Astrocyte of the hippocampus (primary cell): ENCODE data around the gene INHBC.
A peak's percentile ranks its signal among the peaks of the same experiment; 100 is the strongest.
"Not testable (repeated sequence)": the region's sequence is repeated elsewhere in the genome, so short reads cannot be mapped to it uniquely, and the experiment has no call there.

ENCODE experiments used
- DNase-seq: peaks from one replicate; pipeline ENCODE4 v3.0.0; 2011; ENCODE audit warnings: low read depth, low spot score

INHBC gene

DNA sequence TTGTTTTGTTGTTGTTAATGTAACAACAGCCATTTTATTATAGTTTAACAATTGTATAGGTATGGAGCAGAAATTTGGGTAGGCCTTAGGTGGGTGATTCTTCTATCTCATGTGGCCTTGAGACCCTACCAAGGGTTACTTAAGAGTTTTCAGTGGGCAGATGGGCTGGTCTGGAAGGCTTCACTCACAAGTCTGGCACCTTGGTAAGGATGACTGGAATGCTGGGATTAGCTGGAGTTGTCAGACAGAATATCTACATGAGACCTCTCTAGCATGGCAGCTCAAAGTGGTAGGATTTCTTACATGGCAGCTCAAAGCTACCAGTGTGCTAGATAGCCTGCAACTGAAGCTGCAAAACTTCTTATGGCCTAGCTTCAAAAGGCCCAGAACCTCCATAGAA is 51.1 kb downstream of the INHBC start:
- DNase-seq, result no peak

DNA sequence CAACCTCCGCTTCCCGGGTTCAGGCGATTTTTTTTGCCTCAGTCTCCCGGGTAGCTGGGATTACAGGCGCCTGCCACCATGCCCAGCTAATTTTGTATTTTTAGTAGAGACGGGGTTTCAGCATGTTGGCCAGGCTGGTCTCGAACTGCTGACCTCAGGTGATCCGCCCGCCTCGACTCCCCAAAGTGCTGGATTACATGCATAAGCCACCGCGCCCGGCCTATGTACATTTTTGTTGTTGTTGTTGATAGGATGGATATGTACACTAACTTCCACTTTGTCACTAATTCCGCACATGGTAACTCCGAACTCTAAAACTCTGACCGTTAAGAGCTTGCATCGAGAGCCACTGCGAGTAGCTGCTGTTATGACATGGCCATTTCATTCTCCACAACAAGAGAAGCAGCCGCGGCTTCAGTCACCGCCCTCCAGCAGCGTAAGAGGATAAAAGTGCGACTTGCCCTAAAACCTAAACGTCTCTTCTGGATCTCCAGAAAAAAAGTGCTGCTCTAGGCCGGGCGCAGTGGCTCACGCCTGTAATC is 52.5 kb downstream of the INHBC start:
- DNase-seq, result no peak

DNA sequence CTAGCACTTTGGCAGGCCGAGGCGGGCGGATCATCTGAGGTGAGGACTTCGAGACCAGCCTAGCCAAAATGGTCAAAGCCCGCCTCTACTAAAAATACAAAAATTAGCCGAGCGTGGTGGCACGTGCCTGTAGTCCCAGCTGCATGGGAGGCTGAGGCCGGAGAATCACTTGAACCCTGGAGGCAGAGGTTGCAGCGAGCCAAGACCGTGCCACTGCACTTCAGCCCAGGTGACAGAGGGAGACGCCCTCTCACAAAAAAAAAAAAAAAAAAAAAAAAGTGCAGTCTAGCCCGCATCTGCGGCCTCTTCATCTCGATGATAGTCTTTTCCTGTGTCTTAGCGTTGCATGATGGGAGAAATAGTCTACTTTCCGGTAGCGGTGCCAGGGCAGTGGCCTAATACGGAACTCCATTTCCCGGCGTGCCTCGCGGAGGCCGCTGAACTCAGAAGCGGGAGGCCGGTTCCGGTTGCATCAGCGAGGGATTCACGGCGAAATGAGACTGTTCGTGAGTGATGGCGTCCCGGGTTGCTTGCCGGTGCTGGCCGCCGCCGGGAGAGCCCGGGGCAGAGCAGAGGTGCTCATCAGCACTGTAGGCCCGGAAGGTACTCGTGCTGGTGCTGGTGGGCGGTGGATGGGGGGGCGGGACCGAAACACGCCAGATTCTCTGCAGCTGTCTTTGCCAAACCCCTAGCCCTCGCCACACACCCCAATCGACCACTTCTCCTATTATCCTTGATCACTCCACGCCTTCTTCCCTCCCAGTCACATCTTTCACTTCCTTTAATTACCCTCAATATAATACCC is 53.2 kb downstream of the INHBC start, which contains the start of gene MARS1:
MARS1 (plus strand) TSS at position 472 of the 805 bp plus-strand sequence; CDS start at position 495, 23 bp downstream.
- DNase-seq, result peak; percentile 98

DNA sequence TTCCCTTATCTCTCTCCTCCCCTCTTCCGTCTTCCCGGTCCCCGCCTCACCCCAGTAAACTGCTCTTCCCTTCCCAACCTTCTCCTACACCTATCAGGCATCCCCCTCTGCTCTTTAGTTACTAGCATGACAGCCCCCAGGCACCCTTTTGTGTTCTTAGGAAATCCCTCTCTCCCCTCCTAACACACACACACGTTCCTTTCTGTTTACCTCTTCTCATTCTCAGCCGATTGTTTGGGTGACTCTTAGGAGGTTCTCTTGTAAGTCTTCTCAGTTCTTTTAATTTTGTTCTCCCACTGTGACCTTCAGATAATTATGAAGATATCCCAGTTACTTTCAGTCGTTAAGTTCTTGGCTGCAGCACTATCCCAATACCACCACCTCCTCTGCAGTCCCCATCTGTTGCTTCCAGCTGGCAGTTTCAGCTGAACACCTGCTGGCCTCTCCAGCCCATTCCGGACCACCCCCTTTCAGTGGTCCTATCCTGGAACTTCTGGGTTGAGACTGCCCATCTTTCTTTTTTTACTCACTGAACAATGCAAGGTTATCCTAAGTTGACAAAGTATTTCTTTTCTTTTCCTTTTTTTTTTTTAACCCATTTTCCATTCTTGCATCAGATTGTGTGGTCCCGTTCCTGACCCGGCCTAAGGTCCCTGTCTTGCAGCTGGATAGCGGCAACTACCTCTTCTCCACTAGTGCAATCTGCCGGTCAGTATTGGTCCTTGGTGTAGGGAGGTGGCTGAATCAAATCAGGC is 54.0 kb downstream of the INHBC start:
- no peak for DNase-seq

DNA sequence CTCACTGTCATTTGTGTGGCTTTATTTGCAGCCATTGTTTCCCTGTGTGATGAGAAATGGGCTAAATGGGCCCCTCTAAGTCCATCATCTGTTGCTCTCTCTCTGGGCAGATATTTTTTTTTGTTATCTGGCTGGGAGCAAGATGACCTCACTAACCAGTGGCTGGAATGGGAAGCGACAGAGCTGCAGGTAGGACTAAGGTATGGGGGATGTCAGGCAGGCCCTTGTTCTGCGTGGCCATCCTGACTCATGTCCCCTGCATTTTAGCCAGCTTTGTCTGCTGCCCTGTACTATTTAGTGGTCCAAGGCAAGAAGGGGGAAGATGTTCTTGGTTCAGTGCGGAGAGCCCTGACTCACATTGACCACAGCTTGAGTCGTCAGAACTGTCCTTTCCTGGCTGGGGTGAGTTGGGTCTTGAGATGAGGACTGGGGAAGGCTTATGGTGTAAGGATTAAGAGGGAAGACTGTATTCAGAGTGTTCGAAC is 54.6 kb downstream of the INHBC start:
- no peak for DNase-seq

DNA sequence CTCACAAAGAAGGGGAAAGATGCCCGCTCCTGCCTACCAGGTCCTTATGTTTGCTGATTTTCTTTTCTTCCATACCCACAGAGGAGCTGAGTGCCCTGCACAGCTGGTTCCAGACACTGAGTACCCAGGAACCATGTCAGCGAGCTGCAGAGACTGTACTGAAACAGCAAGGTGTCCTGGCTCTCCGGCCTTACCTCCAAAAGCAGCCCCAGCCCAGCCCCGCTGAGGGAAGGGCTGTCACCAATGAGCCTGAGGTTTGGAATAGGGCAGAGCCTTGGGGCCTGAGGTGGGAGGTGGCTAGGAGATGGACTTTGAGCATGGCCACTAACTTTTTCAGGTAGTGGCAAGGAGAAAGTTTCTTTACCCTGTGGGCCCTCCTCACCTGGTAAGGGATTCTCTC is 55.5 kb downstream of the INHBC start:
- DNase-seq, result no peak

DNA sequence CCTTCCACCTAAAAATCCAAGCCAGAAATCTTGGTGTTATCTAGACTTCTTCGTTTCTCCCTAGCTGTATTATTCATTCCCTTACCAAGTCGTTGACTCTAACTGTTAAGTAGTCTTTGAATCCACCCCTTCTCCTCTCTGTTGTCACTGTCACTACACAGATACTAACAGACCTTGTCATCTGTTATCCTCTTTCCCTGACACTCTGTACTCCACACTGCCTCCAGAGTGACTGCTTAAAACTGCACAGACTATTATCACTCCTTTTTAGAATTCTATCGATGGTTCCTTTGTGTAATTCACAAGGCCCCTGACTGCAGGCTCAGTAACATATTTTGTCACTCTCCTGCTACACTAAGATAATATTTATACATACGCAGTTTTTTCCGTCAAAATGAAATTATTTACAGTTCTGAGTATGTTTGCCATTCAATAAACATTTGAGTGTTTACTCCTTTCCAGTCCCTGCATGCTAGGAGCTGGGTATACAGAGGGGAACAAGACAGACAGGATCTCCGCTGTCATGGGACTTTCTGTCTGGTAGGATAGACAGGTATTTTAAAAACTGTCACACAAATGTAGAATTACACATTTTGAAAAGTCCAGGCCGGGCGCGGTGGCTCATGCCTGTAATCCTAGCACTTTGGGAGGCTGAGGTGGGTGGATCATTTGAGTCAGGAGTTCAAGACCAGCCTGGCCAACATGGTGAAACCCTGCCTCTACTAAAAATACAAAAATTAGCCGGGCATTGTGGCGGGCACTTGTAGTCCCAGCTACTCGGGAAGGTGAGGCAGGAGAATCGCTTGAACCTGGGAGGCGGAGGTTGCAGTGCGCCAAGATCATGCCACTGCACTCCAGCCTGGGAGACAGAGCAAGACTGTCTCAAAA is 57.1 kb downstream of the INHBC start:
- DNase-seq, result no peak

DNA sequence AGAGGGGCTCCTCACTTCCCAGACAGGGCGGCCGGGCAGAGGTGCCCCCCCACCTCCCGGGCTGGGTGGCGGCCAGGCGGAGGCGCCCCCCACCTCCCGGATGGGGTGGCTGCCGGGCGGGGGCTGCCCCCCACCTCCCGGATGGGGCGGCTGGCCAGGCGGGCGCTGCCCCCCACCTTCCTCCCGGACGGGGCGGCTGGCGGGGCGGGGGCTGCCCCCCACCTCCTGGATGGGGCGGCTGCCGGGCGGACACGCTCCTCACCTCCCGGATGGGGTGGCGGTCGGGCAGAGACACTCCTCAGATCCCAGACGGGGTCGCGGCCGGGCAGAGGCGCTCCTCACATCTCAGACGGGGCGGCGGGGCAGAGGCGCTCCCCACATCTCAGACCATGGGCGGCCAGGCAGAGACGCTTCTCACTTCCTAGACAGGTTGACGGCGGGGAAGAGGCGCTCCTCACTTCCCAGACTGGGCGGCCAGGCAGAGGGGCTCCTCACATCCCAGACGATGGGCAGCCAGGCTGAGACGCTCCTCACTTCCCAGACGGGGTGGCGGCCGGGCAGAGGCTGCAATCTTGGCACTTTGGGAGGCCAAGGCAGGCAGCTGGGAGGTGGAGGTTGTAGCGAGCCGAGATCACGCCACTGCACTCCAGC is 60.6 kb downstream of the INHBC start:
- DNase-seq, result not testable (repeated sequence)

DNA sequence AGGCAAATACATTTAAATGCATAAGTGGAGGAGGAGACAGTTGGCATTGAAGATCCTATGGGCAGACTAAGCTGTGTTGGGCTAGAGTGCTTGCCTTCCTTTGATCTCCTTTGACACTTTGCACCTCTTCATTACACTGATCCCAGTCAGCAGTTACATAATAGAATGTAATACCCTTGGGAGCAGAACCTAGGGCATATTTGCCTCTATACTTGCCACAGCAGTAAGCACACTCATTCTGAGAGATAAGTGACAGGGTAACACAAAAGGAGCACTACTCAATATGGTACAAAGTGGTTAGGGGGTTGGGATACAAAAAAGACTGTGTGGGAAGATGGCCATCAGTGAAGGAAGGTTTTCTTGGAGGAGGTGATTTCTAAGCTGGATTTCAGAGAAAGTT is 62.2 kb downstream of the INHBC start:
- no peak for DNase-seq

DNA sequence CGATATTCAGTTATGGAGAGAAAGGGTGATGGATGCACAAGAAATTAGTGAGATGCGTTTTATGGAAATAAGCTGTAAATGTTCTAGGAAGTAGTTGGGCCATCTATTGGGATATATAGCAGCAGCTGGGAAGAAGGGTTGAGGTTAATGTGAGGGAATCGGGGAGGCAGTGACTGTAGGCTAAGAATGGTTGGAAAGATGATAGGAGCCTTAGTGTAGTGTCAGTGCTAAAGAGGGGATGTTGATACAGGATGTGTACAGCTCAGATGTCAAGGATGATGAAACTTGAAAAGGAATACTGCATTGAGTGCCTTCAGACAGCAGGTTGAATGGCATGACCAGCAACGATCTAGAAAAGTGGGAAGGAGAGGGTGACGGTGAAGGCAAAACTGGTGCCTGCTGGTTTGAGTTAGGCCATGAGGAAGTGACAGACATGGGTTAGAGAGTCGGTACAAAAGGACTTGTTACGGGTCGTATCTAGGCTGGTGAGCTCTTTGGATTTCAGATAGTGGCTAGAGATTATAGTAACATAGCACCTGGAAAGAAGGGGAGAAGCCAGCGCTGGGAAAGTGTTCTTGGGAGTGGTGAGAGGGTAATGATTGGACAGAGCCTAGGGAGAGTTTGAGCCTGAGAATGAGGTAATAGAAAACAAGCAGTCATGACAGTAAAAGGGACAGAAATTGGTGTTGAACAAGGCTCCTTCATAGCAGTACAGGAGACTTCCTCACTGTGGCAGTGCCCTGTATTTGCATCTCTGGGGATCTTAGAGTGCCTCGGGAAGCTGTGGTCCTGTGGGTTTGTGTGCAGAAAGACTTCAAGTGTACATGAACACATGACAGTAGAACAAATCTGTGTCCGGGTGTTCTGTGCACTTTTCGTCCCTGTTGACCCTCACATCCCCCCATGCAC is 62.9 kb downstream of the INHBC start:
- no peak for DNase-seq

DNA sequence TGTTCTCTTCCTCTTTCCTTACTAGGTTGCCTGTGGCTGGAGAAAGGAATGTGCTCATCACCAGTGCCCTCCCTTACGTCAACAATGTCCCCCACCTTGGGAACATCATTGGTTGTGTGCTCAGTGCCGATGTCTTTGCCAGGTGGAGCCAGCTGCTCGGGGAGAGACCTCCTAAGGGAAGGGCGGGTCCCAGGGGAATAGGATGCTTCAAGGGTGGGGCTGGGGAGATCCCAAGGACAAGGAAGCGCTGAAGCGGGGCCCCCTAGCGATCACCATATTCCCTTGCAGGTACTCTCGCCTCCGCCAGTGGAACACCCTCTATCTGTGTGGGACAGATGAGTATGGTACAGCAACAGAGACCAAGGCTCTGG is 63.5 kb downstream of the INHBC start:
- DNase-seq, result no peak

DNA sequence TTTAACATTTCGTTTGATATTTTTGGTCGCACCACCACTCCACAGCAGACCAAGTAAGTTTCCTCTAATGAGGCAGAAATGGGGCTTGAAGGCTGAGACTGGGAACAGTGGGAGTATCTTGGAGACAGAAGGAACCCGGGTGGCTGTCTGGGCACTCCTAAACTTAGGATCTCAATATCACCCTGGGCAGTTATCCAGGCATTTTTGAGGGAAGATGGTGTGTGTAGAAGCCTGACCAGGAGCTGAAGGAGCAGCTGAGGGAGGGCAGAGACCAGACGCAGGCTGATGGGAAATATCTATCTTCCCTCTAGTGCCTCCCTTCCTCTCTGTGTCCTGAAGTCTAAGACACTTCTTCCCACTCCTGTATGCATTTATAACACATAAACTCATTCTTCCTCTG is 64.0 kb downstream of the INHBC start:
- no peak for DNase-seq

DNA sequence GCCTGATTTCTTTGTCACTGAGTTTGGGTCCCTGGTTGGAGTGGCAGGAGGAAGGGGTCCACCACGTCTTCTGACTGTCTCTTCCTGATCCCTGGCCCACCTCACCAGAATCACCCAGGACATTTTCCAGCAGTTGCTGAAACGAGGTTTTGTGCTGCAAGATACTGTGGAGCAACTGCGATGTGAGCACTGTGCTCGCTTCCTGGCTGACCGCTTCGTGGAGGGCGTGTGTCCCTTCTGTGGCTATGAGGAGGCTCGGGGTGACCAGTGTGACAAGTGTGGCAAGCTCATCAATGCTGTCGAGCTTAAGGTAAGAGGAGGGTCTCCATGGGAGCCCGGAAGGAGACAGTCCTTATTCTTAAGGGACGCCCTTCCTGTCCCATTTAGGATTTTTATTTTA is 65.6 kb downstream of the INHBC start:
- no peak for DNase-seq
